Iris pigment epithelial cell (primary cell): ENCODE measurements around the gene KCNT2.
"Not testable (repeated sequence)": the region's sequence is repeated elsewhere in the genome, so short reads cannot be mapped to it uniquely, and the experiment has no call there.

Source experiments
- DNase-seq: peaks from one replicate; pipeline ENCODE4 v3.0.0-alpha.2; 2011; ENCODE audit warnings: low read depth

Gene KCNT2

GRCh38 chr1:196608390-196609369 lies at the start of gene KCNT2:
TSS of gene KCNT2 (minus strand) at chr1:196608440. CDS start at chr1:196608309, 131 bp downstream.
- DNase-seq, result peak; percentile 84

GRCh38 chr1:196655494-196655893 lies 47.3 kb upstream of the KCNT2 start:
- no peak for DNase-seq

GRCh38 chr1:196655071-196655470 lies 46.8 kb upstream of the KCNT2 start:
- DNase-seq, result no peak

- no peak for DNase-seq
Observed at GRCh38 chr1:196654271-196654670, 46.0 kb upstream of the KCNT2 start.

- peak; percentile 97 for DNase-seq
Observed at GRCh38 chr1:196651637-196652215, 43.5 kb upstream of the KCNT2 start, which contains the start of gene CFH. TSS of gene CFH (plus strand) at chr1:196652043. CDS start at chr1:196652118, 75 bp downstream.

- DNase-seq, result no peak
Observed at GRCh38 chr1:196651079-196651478, 42.8 kb upstream of the KCNT2 start.

GRCh38 chr1:196650403-196650802 lies 42.2 kb upstream of the KCNT2 start:
- DNase-seq, result no peak

GRCh38 chr1:196649990-196650389 lies 41.8 kb upstream of the KCNT2 start:
- no peak for DNase-seq

GRCh38 chr1:196640976-196641375 lies 32.7 kb upstream of the KCNT2 start:
- no peak for DNase-seq

- DNase-seq, result not testable (repeated sequence)
Observed at GRCh38 chr1:196639291-196639690, 31.1 kb upstream of the KCNT2 start.

- DNase-seq, result no peak
Observed at GRCh38 chr1:196638466-196638865, 30.2 kb upstream of the KCNT2 start.

- DNase-seq, result no peak
Observed at GRCh38 chr1:196637606-196638005, 29.4 kb upstream of the KCNT2 start.

GRCh38 chr1:196628838-196629237 lies 20.6 kb upstream of the KCNT2 start:
- no peak for DNase-seq

GRCh38 chr1:196623079-196623478 lies 14.8 kb upstream of the KCNT2 start:
- no peak for DNase-seq

- no peak for DNase-seq
Observed at GRCh38 chr1:196619721-196620120, 11.5 kb upstream of the KCNT2 start.

- no peak for DNase-seq
Observed at GRCh38 chr1:196611873-196612272, 3.6 kb upstream of the KCNT2 start.

GRCh38 chr1:196609370-196609737 lies 1.1 kb upstream of the KCNT2 start:
- DNase-seq, result no peak

GRCh38 chr1:196607981-196608380 lies 259 bp downstream of the KCNT2 start:
- peak; percentile 5 for DNase-seq

- DNase-seq, result no peak
Observed at GRCh38 chr1:196603651-196604050, 4.6 kb downstream of the KCNT2 start.

GRCh38 chr1:196598942-196599748 lies 9.1 kb downstream of the KCNT2 start:
- no peak for DNase-seq

GRCh38 chr1:196594700-196595099 lies 13.5 kb downstream of the KCNT2 start:
- no peak for DNase-seq

GRCh38 chr1:196593955-196594354 lies 14.3 kb downstream of the KCNT2 start:
- no peak for DNase-seq
